ENCODE measurements around the gene ART3. TPM values are rescaled to one million over a fixed set of nuclear protein-coding genes. Genes with fewer than 3 reads are reported as not detected.

The ART3 gene
- total RNA-seq, 1 donor from 2014 or later, result 7.3 TPM

- Mint-ChIP-seq H3K36me3 (ENCODE audit: insufficient read depth) (no peaks in the 10 kb centered on the region), H3K4me3 (ENCODE audit: low read depth) (no peak overlapping the region), H3K27ac (no peak overlapping the region), H3K9me3 (ENCODE audit: low read depth) (peaks cover 6% of the 10 kb centered on the region), H3K27me3 (no peaks in the 10 kb centered on the region), H3K4me1 (ENCODE audit: low read depth) (peaks cover 11% of the 10 kb centered on the region)
- no peak for TF ChIP-seq CTCF (IDR thresholded peaks at IDR 0.05; ENCODE audit: unreplicated experiment)
- no peak for DNase-seq (ENCODE audit: low spot score, unreplicated experiment)
Measured at GRCh38 chr4:76060506-76060905, 14.0 kb upstream of the ART3 start.

- Mint-ChIP-seq H3K27me3 (no peaks in the 10 kb centered on the region), H3K9me3 (ENCODE audit: low read depth) (peaks cover 6% of the 10 kb centered on the region), H3K36me3 (ENCODE audit: insufficient read depth) (no peaks in the 10 kb centered on the region), H3K4me3 (ENCODE audit: low read depth) (no peak overlapping the region), H3K27ac (no peak overlapping the region), H3K4me1 (ENCODE audit: low read depth) (peaks cover 7% of the 10 kb centered on the region)
- no peak for TF ChIP-seq CTCF (IDR thresholded peaks at IDR 0.05; ENCODE audit: unreplicated experiment)
- DNase-seq (ENCODE audit: low spot score, unreplicated experiment), result no peak
Measured at GRCh38 chr4:76061421-76061820, 13.1 kb upstream of the ART3 start.

GRCh38 chr4:76061982-76062381 lies 12.5 kb upstream of the ART3 start:
- Mint-ChIP-seq H3K4me1 (ENCODE audit: low read depth) (peaks cover 7% of the 10 kb centered on the region), H3K27me3 (no peaks in the 10 kb centered on the region), H3K9me3 (ENCODE audit: low read depth) (peaks cover 6% of the 10 kb centered on the region), H3K4me3 (ENCODE audit: low read depth) (no peak overlapping the region), H3K27ac (no peak overlapping the region), H3K36me3 (ENCODE audit: insufficient read depth) (no peaks in the 10 kb centered on the region)
- TF ChIP-seq CTCF (IDR thresholded peaks at IDR 0.05; ENCODE audit: unreplicated experiment), result no peak
- no peak for DNase-seq (ENCODE audit: low spot score, unreplicated experiment)

- Mint-ChIP-seq H3K27me3 (no peaks in the 10 kb centered on the region), H3K36me3 (ENCODE audit: insufficient read depth) (no peaks in the 10 kb centered on the region), H3K4me1 (ENCODE audit: low read depth) (no peaks in the 10 kb centered on the region), H3K27ac (no peak overlapping the region), H3K4me3 (ENCODE audit: low read depth) (no peak overlapping the region), H3K9me3 (ENCODE audit: low read depth) (no peaks in the 10 kb centered on the region)
- no peak for DNase-seq (ENCODE audit: low spot score, unreplicated experiment)
- no peak for TF ChIP-seq CTCF (IDR thresholded peaks at IDR 0.05; ENCODE audit: unreplicated experiment)
Measured at GRCh38 chr4:76066546-76066945, 8.0 kb upstream of the ART3 start.

- peak; percentile 88 for TF ChIP-seq CTCF (IDR thresholded peaks at IDR 0.05; ENCODE audit: unreplicated experiment)
- H3K9me3 Mint-ChIP-seq (ENCODE audit: low read depth), result no peaks in the 10 kb centered on the region
Measured at GRCh38 chr4:76067652-76068286, 6.7 kb upstream of the ART3 start.

More at GRCh38 chr4:76067652-76068286, 6.7 kb upstream of the ART3 start:
- no peaks in the 10 kb centered on the region for H3K27me3 Mint-ChIP-seq
- DNase-seq (ENCODE audit: low spot score, unreplicated experiment), result peak; percentile 44
- no peaks in the 10 kb centered on the region for H3K36me3 Mint-ChIP-seq (ENCODE audit: insufficient read depth)
- H3K27ac Mint-ChIP-seq, result no peak overlapping the region
- no peak overlapping the region for H3K4me3 Mint-ChIP-seq (ENCODE audit: low read depth)
- no peaks in the 10 kb centered on the region for H3K4me1 Mint-ChIP-seq (ENCODE audit: low read depth)

Data from progenitor cell of endocrine pancreas (in vitro differentiated cells).